ENCODE measurements around the gene EN2.
"Not testable (repeated sequence)": the region's sequence is repeated elsewhere in the genome, so short reads cannot be mapped to it uniquely, and the experiment has no call there.

The EN2 gene

DNA sequence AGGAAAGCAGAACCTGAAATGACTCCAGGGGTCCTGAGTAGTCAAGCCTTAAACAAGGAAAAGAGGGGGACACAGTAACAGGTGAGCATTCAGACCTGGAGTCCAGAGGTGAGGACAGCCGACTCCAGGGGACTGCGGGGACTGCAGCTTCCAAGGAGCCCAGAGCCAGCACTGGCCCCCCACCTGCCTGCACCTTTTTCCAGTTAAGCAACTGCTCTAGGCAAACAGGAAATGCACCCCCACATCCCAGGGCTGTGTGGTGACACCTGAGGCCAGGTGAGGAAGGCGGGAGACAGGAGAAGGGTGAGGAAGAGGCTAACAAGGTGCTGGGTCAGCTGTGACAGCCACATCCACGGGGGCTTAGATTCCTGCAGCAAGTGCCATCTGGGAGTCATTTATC is 20.1 kb upstream of the EN2 start:
- no peak for TF ChIP-seq CTCF (conservative IDR thresholded peaks at IDR 0.05; ENCODE audit: low read depth, low read length)
- DNase-seq (ENCODE audit: low read depth): no peak
- H3K4me3 ChIP-seq (ENCODE audit: low read depth, low read length): no peak overlapping the region

- no peak for TF ChIP-seq CTCF (conservative IDR thresholded peaks at IDR 0.05; ENCODE audit: low read depth, low read length)
- no peak for DNase-seq (ENCODE audit: low read depth)
- H3K4me3 ChIP-seq (ENCODE audit: low read depth, low read length): no peak overlapping the region
These were observed 19.2 kb upstream of the EN2 start for GRCh38 chr7:155438777-155439176.

- no peak overlapping the region for H3K4me3 ChIP-seq (ENCODE audit: low read depth, low read length)
- TF ChIP-seq CTCF (conservative IDR thresholded peaks at IDR 0.05; ENCODE audit: low read depth, low read length): no peak
- DNase-seq (ENCODE audit: low read depth): no peak
These were observed 18.5 kb upstream of the EN2 start for GRCh38 chr7:155439311-155440017.

GRCh38 chr7:155440018-155440410 is 17.9 kb upstream of the EN2 start:
- no peak for TF ChIP-seq CTCF (conservative IDR thresholded peaks at IDR 0.05; ENCODE audit: low read depth, low read length)
- no peak overlapping the region for H3K4me3 ChIP-seq (ENCODE audit: low read depth, low read length)
- no peak for DNase-seq (ENCODE audit: low read depth)

- no peak overlapping the region for H3K4me3 ChIP-seq (ENCODE audit: low read depth, low read length)
- no peak for DNase-seq (ENCODE audit: low read depth)
- no peak for TF ChIP-seq CTCF (conservative IDR thresholded peaks at IDR 0.05; ENCODE audit: low read depth, low read length)
These were observed 16.1 kb upstream of the EN2 start for GRCh38 chr7:155441856-155442255.

- no peak for DNase-seq (ENCODE audit: low read depth)
- H3K4me3 ChIP-seq (ENCODE audit: low read depth, low read length): no peak overlapping the region
- no peak for TF ChIP-seq CTCF (conservative IDR thresholded peaks at IDR 0.05; ENCODE audit: low read depth, low read length)
These were observed 13.2 kb upstream of the EN2 start for GRCh38 chr7:155444746-155445145.

GRCh38 chr7:155445606-155446005 is 12.3 kb upstream of the EN2 start:
- not testable (repeated sequence) for DNase-seq (ENCODE audit: low read depth); H3K4me3 ChIP-seq (ENCODE audit: low read depth, low read length)
